Measurements from ENCODE around the gene SDHC. TPM values are rescaled to one million over a fixed set of nuclear protein-coding genes. Genes with fewer than 3 reads are reported as not detected.

Gene SDHC
- polyA plus RNA-seq, 1 of the 3 experiments (the other 2 are of a cell fraction): 195 TPM

- TF ChIP-seq REST (IDR thresholded peaks at IDR 0.05; ENCODE audit: low read depth, low read length) (no peak), RCOR1 (IDR thresholded peaks at IDR 0.05; ENCODE audit: low read length) (no peak), YY1 (IDR thresholded peaks at IDR 0.05; ENCODE audit: low read depth) (no peak)
Observed at GRCh38 chr1:161285521-161285920, 28.7 kb upstream of the SDHC start (continued).

- Histone ChIP-seq H4K20me1 (ENCODE audit: insufficient read depth) (no peaks in the 10 kb centered on the region), H3K9ac (no peak overlapping the region), H3K36me3 (replicated peaks in 1 of 2; ENCODE audit: control insufficient read depth in 1 of 2, insufficient read depth in 2 of 2, low read length in 1 of 2) (no peaks in the 10 kb centered on the region), H2AFZ (ENCODE audit: low read depth) (no peak overlapping the region), H3K4me1 (ENCODE audit: control insufficient read depth in 1 of 2, insufficient read depth in 2 of 2, low read depth in 1 of 2, low read length in 1 of 2) (no peaks in the 10 kb centered on the region), H3K27me3 (ENCODE audit: insufficient read depth) (peaks cover 14% of the 10 kb centered on the region; the same call in 1 of the 2 replicates), H3F3A (replicated peaks; ENCODE audit: insufficient read depth) (peaks cover 3% of the 10 kb centered on the region), H3K79me2 (ENCODE audit: insufficient read depth) (no peaks in the 10 kb centered on the region), H3K9me2 (no peaks in the 10 kb centered on the region), H3K4me3 (ENCODE audit: low read depth in 2 of 2, low read length in 1 of 2) (no peak overlapping the region), H3K4me2 (no peak overlapping the region), H3K9me3 (no peaks in the 10 kb centered on the region), H3K27ac (ENCODE audit: low read depth in 2 of 2, low read length in 1 of 2) (no peak overlapping the region)
- WGBS (ENCODE audit: low lambda C conversion rate): 67% methylated on average over 3 of the region's 3 CpGs
- ChIA-PET POLR2A (no interaction called here), CTCF (interaction anchor here (0.6 to 1.2 kb wide), 2 partner anchors 59 to 61 kb away, joined by 3 read pairs; no protein-coding TSS in a partner anchor)
- DNase-seq: no peak
- no peak for TF ChIP-seq ZBTB33 (IDR thresholded peaks at IDR 0.05; ENCODE audit: borderline replicate concordance, low read depth)
- no peak for TF ChIP-seq CHD2 (IDR thresholded peaks at IDR 0.05; ENCODE audit: low read length, partially characterized antibody)
- no peak for TF ChIP-seq EP300 (IDR thresholded peaks at IDR 0.05; ENCODE audit: borderline replicate concordance in 1 of 2, low read depth in 1 of 2, low read length in 1 of 2)
- TF ChIP-seq PBX3 (IDR thresholded peaks at IDR 0.05): no peak
- TF ChIP-seq MAX (IDR thresholded peaks at IDR 0.05; ENCODE audit: low read depth): no peak
- no peak for TF ChIP-seq NFIC (IDR thresholded peaks at IDR 0.05; ENCODE audit: borderline replicate concordance)
- no peak for TF ChIP-seq FOSL2 (IDR thresholded peaks at IDR 0.05; ENCODE audit: borderline replicate concordance, low read depth)
- no peak for TF ChIP-seq TAF1 (IDR thresholded peaks at IDR 0.05; ENCODE audit: borderline replicate concordance, low read depth, low read length)
- TF ChIP-seq YY1 (IDR thresholded peaks at IDR 0.05; ENCODE audit: low read depth): no peak
Observed at GRCh38 chr1:161287482-161288054, 26.6 kb upstream of the SDHC start.

All from SK-N-SH (cell line).